Urinary bladder (tissue), 4 donors: Measurements from ENCODE around the gene KIAA2012. TPM values are rescaled to one million over a fixed set of nuclear protein-coding genes. Genes with fewer than 3 reads are reported as not detected.
A peak's percentile ranks its signal among the peaks of the same experiment; 100 is the strongest.

ENCODE experiments used
- DNase-seq: peaks from one replicate; pipeline ENCODE4 v3.0.0-alpha.2; 2015; ENCODE audit errors: extremely low spot score
- H3K27ac ChIP-seq: one replicate; pipeline ENCODE4 v1.5.1; 2013; ENCODE audit warnings: low read depth, mild to moderate bottlenecking, moderate library complexity
- H3K36me3 ChIP-seq: one replicate; pipeline ENCODE4 v1.6.1; 2013; ENCODE audit warnings: mild to moderate bottlenecking, moderate library complexity; ENCODE audit not compliant: insufficient read depth
- H3K4me1 ChIP-seq: one replicate; pipeline ENCODE4 v1.6.1; 2013; ENCODE audit warnings: mild to moderate bottlenecking, moderate library complexity; ENCODE audit not compliant: insufficient read depth
- H3K4me3 ChIP-seq: one replicate; pipeline ENCODE4 v1.5.1; 2013; ENCODE audit warnings: low read depth, low read length
- WGBS: extraction: QIAGEN DNeasy Blood & Tissue Kit; methylation state at CpG from one replicate; pipeline ENCODE4 v1.1.7; 2013; 5-methylcytosine and 5-hydroxymethylcytosine counted together
- polyA plus RNA-seq: library from polyadenylated mRNA; stranded (reverse); fragments of 200-250 nt; gene quantifications from one replicate; pipeline ENCODE4 v1.2.3, GENCODE V29; 2013
- total RNA-seq: library from RNA; depleted of rRNA; stranded (reverse); fragments of >200 nt; gene quantifications from one replicate; pipeline ENCODE4 v1.2.3, GENCODE V29; 2014
- donor health status: healthy with polysubstance abuse.
- donor health status: healthy.

KIAA2012 gene
- total and polyA plus RNA-seq, 2 donors, result 0.05 to 0.16 TPM

GRCh38 chr2:202147775-202148174 is 74.7 kb downstream of the KIAA2012 start:
- 18% methylated on average over 4 of the region's 4 CpGs for WGBS
- DNase-seq, result no peak

DNA sequence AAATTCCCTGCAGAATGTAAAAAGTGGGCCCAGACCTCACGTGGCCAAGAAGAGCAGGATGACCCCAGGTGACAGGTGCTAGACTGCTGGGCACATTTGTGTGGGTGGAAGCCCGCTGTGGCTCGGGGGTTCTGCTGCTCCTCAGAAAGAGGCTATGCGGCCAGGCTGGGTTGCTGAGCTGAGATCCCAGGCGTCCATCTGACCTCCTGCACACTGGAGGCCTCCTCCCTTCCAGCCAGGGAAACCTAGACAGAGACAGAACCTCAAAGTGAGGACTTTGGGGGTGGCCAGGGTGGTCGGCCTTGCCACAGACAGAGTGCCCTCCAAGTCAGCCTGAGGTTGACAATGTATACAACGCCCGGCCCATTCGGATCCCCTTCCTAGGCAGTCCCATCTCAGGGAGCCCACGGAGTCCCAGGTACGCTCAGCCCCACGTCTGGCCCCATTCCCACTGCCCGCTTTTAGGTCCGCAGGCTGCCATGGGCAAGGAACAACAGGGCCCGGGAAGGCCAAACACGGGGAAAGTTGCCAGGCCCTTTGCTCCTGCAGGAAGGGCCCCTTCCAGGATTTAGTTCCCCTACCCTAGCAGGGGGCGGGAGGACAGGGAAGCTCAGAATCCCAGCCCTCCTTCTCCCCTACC is 75.6 kb downstream of the KIAA2012 start:
- no peak for DNase-seq
- H3K4me1 ChIP-seq, result no peaks in the 10 kb centered on the region
- no peak overlapping the region for H3K4me3 ChIP-seq
- no peaks in the 10 kb centered on the region for H3K36me3 ChIP-seq
- 86% methylated on average over 17 of the region's 17 CpGs for WGBS
- peak overlapping the region; percentile 14 for H3K27ac ChIP-seq

More at GRCh38 chr2:202147775-202148174, 74.7 kb downstream of the KIAA2012 start:
- no peak overlapping the region for H3K27ac ChIP-seq
- H3K36me3 ChIP-seq, result no peaks in the 10 kb centered on the region
- H3K4me3 ChIP-seq, result no peak overlapping the region
- no peaks in the 10 kb centered on the region for H3K4me1 ChIP-seq

GRCh38 chr2:202149155-202149762 is 76.2 kb downstream of the KIAA2012 start:
- no peak for DNase-seq
- Histone ChIP-seq H3K4me3 (no peak overlapping the region), H3K36me3 (no peaks in the 10 kb centered on the region), H3K27ac (peak overlapping the region; percentile 14), H3K4me1 (no peaks in the 10 kb centered on the region)
- 30% methylated on average over 13 of the region's 13 CpGs for WGBS

DNA sequence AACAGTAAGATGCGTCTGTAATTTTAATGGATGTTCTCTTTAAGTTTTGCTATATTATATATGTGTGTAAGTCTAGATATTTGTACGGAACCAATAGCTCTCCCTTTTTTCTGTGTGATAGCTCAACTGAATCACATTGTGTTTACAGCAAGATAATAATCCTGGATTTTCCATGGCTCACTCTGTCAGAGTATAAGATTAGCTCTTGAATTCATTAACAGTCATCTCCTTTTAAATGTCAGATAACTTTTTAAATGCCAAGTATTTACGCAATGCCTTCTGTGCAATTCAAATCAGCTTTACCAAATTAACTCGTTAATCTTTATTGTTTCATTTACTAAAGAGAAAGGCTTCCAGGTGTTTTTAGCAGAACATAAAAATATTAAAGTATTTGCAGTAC is 76.9 kb downstream of the KIAA2012 start:
- H3K36me3 ChIP-seq, result no peaks in the 10 kb centered on the region
- H3K4me3 ChIP-seq, result no peak overlapping the region
- H3K4me1 ChIP-seq, result no peaks in the 10 kb centered on the region
- 32% methylated on average over 4 of the region's 4 CpGs for WGBS
- H3K27ac ChIP-seq, result no peak overlapping the region
- DNase-seq, result no peak

DNA sequence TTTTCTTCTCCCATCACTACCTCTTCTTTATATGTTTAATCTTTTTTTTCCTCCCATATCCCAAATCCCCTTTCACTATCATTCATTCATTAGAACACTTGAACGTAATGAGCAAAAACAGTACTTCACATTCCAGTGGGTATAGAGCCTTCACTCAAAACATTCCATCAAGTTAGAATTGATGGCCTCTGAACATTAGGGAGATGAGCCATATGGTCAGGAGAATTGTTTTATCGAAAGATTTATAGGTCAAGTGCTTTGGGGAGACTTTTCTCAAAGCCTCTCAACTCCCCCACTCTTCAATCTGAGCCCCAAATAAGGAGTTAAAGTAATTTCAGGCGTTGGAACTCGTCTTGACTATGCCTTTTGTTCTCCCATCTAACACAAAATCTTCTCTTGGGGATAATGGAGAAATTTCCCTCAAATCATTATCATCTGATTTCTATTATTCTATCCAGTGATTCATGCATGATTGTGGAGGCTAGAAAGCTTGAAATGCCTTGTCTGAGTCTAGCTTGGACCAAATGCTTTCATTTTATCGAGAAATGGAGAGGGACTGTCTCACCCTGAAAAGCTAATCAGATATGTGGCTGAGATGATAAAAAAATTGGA is 79.2 kb downstream of the KIAA2012 start:
- H3K4me1 ChIP-seq, result no peaks in the 10 kb centered on the region
- H3K4me3 ChIP-seq, result no peak overlapping the region
- H3K36me3 ChIP-seq, result no peaks in the 10 kb centered on the region
- no peak overlapping the region for H3K27ac ChIP-seq
- 42% methylated on average over 5 of the region's 5 CpGs for WGBS
- no peak for DNase-seq

DNA sequence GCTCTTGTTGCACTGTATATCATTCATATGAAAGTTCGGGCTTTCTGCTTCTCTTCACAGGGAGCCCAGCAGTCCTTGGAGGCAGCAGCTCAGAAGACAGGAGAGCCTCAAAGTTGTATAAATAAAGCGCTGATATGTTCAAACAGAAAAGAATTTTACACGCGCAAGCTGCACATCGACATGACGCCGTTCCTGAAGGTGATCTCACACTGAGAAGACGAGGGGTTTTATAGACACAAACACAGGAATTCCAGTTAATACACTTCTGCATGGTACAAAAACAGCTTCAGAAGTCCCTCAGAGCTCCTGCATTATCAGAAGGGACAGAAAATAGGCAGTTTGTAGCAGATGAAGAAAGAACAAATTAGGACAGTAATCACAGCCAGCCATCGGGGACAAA is 81.6 kb downstream of the KIAA2012 start:
- Histone ChIP-seq H3K4me3 (no peak overlapping the region), H3K36me3 (no peaks in the 10 kb centered on the region), H3K27ac (no peak overlapping the region), H3K4me1 (no peaks in the 10 kb centered on the region)
- no peak for DNase-seq
- WGBS, result 29% methylated on average over 9 of the region's 9 CpGs

DNA sequence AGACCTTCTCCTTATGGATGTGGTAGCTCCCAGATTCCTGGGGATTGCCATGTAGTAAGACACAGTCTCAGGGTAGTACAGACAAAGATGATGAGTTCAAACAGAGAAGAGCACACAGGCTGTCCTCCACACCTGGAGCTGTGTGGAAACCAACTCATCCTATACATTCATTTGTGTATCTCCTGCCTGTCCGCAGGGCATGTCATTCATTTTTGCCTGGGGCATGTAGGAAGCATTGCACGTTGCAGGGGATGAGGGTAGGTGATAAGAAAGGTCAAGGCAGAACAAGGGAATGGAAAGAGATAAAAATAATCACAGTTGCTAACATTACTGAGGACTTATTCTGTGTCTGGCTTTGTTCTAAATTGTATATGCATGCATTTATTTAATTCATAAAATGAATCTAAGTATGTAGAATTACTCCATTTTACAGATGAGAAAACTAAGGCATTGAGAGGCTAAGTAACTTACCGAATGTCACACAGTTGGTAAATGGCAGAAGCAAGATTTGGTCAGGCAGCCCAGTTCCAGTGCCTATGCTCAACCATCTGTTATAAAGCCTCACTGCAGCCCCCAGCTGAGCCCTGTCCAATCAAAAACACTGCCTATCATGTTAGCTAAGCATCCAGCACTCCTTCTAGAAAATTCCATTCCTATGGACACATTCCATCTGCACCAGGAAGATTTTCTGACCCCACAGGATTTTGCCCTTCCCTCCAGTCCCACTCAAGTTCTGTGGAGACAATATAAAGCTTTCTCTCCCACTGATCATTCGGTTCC is 84.3 kb downstream of the KIAA2012 start:
- no peak overlapping the region for H3K4me3 ChIP-seq
- WGBS, result 90% methylated on average over 4 of the region's 4 CpGs

GRCh38 chr2:202158796-202159195 is 85.7 kb downstream of the KIAA2012 start:
- Histone ChIP-seq H3K27ac (no peak overlapping the region), H3K4me3 (no peak overlapping the region), H3K4me1 (no peaks in the 10 kb centered on the region), H3K36me3 (no peaks in the 10 kb centered on the region)
- DNase-seq, result no peak
- WGBS, result 73% methylated on average over 5 of the region's 5 CpGs

More for the DNA sequence above, 84.3 kb downstream of the KIAA2012 start:
- no peak for DNase-seq
- Histone ChIP-seq H3K36me3 (no peaks in the 10 kb centered on the region), H3K4me1 (no peaks in the 10 kb centered on the region), H3K27ac (no peak overlapping the region)

DNA sequence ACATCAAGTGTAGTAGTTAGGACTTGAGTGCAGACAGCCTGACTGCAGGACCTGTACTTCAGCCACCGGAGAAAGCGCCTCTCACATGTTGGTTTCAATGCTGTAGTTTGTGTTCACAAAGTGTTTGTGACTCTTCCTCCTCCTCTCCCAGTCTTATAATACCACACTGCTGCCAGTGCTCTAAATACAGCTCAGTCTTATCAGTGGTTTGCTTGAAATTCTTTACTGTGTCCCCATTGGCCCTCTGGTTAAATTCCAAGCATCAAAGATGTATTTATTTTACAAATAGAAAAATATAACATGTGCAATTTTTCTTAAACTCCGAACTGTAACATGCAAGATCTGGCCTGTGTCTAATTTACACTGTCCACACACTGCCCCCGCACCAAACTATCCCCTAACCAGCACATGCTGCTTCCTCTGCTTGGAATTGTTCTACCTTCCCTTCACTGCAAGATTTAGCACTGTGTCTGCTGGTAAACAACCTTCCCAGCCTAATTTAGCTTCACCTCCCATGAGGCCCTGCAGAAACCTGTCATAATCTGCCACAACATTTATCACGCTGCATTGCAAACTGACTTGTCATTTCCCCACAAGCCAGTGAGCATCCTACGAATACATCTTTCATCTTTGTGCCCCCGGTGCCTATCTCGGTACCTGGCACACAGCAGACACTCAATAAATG is 88.2 kb downstream of the KIAA2012 start:
- Histone ChIP-seq H3K36me3 (no peaks in the 10 kb centered on the region), H3K4me1 (no peaks in the 10 kb centered on the region), H3K4me3 (no peak overlapping the region), H3K27ac (no peak overlapping the region)
- no peak for DNase-seq
- 34% methylated on average over 8 of the region's 8 CpGs for WGBS

GRCh38 chr2:202164411-202164810 is 91.4 kb downstream of the KIAA2012 start:
- 56% methylated on average over 3 of the region's 3 CpGs for WGBS
- no peak overlapping the region for H3K27ac ChIP-seq
- no peaks in the 10 kb centered on the region for H3K36me3 ChIP-seq
- no peak overlapping the region for H3K4me3 ChIP-seq
- no peak for DNase-seq
- H3K4me1 ChIP-seq, result no peaks in the 10 kb centered on the region

- DNase-seq, result no peak
- no peaks in the 10 kb centered on the region for H3K36me3 ChIP-seq
- WGBS, result 89% methylated on average over 5 of the region's 5 CpGs
- no peak overlapping the region for H3K27ac ChIP-seq
- no peaks in the 10 kb centered on the region for H3K4me1 ChIP-seq
- H3K4me3 ChIP-seq, result no peak overlapping the region
Observed at GRCh38 chr2:202165208-202165607, 92.2 kb downstream of the KIAA2012 start.

DNA sequence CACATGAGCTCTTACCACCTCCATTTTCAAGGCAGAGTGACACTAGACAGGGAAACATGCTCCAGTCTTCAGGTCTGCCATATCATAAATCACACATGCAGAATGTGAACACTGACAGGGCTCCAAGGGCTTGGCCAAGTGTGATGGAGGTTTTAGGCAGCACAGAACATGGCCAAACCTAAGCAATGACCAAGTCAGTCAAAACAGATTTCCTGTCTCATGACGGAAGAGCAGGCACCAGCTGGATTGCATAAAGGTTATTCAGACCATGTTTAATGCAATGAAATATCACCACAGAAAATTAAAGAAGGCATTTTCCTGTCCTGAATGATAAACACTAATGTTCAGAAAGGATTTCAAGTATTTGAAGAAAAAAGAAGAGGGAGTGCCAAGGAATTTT is 92.9 kb downstream of the KIAA2012 start:
- DNase-seq, result no peak
- Histone ChIP-seq H3K27ac (no peak overlapping the region), H3K36me3 (no peaks in the 10 kb centered on the region), H3K4me3 (no peak overlapping the region), H3K4me1 (no peaks in the 10 kb centered on the region)
- 59% methylated on average over 1 of the region's 1 CpG for WGBS

GRCh38 chr2:202169131-202169530 is 96.1 kb downstream of the KIAA2012 start:
- no peak overlapping the region for H3K4me3 ChIP-seq
- H3K4me1 ChIP-seq, result no peaks in the 10 kb centered on the region
- no peak for DNase-seq
- no peak overlapping the region for H3K27ac ChIP-seq
- H3K36me3 ChIP-seq, result no peaks in the 10 kb centered on the region
